K562 (cell line): ENCODE results near the gene ERCC1. TPM values are rescaled to one million over a fixed set of nuclear protein-coding genes. Genes with fewer than 3 reads are reported as not detected.
A peak's percentile ranks its signal among the peaks of the same experiment; 100 is the strongest.

ENCODE experiments used
- ATAC-seq: fragments of 200-7000 bp; cut with Tn5 transposase; 3 replicates; pipeline ENCODE4 v1.9.1; 2020; ENCODE audit warnings: moderate library complexity
- BruUV-seq: library from RNA; stranded (reverse); fragments of 400-500 nt; replicated peaks from 2 replicates; lab custom pipeline; 2021; lab: Mats Ljungman, UMichigan
- CTCF ChIA-PET: fragments of 300-600 bp; formaldehyde crosslinking; extraction: SDS; loops from one replicate; lab custom pipeline; 2021; ENCODE audit warnings: low intra/inter-chr PET ratio; lab: Yijun Ruan, JAX
- POLR2A ChIA-PET: fragments of 300-600, 350-650 bp; sonication (Branson Sonifier 250); formaldehyde crosslinking; extraction: SDS; loops from one replicate; lab custom pipeline; 2021; ENCODE audit warnings: antibody characterized with exemption, inconsistent platforms; lab: Yijun Ruan, JAX
- DNase-seq, 4 experiments: peaks; one replicate each; pipeline versions ENCODE4 v3.0.0 to v3.0.0-alpha.2; 2011 to 2018; ENCODE audit warnings: low spot score in 3 of 4, mixed read lengths in 3 of 4; ENCODE audit errors: extremely low read depth in 1 of 4
- FAIRE-seq: peaks from 2 replicates; lab custom pipeline; 2011; peaks lifted over from hg19 to GRCh38; lab: Jason Lieb, UNC
- H2AFZ ChIP-seq: 2 replicates; pipeline ENCODE4 v1.6.0; 2011; ENCODE audit warnings: low read depth, low read length, control low read depth, inconsistent platforms
- H3K27ac ChIP-seq: fragments of 200-600 bp; 3 replicates; pipeline ENCODE4 v1.8.0; 2011; ENCODE audit warnings: low read depth, mild to moderate bottlenecking, control low read depth, inconsistent platforms, low read length, moderate library complexity, mixed read lengths; ENCODE audit errors: extremely low read depth
- H3K27me3 ChIP-seq, 2 experiments: fragments of 300-600 bp in 1 of 2; 2 replicates in 1 of 2; 3 replicates in 1 of 2; pipeline versions ENCODE4 v1.6.0 to v1.8.0; 2011; ENCODE audit warnings: inconsistent platforms in 2 of 2, low read length in 2 of 2, mild to moderate bottlenecking in 1 of 2, mixed read lengths in 1 of 2, moderate library complexity in 1 of 2; ENCODE audit not compliant: control insufficient read depth in 2 of 2, insufficient read depth in 2 of 2
- H3K36me3 ChIP-seq: fragments of 300-600 bp; 3 replicates; pipeline ENCODE4 v1.8.0; 2011; ENCODE audit warnings: mild to moderate bottlenecking, low read length, inconsistent platforms; ENCODE audit not compliant: control insufficient read depth, insufficient read depth
- H3K4me1 ChIP-seq, 2 experiments: fragments of 200-600 bp in 1 of 2; replicated peaks in 1 of 2; 2 replicates in 1 of 2; 3 replicates in 1 of 2; pipeline versions ENCODE4 v1.5.1 to v1.8.0; 2011; ENCODE audit warnings: inconsistent platforms in 2 of 2, low read length in 2 of 2, mild to moderate bottlenecking in 1 of 2, mixed read lengths in 1 of 2, moderate library complexity in 1 of 2; ENCODE audit not compliant: control insufficient read depth in 2 of 2, insufficient read depth in 2 of 2
- H3K4me2 ChIP-seq: 2 replicates; pipeline ENCODE4 v1.6.1; 2011; ENCODE audit warnings: low read length, control low read depth, inconsistent platforms, mixed read lengths; ENCODE audit not compliant: insufficient read depth
- H3K4me3 ChIP-seq: fragments of 200-600 bp; sonication (generic), shearing (Covaris generic); 2 replicates; pipeline ENCODE4 v1.5.1; 2016; ENCODE audit warnings: control low read depth, inconsistent platforms
- H3K79me2 ChIP-seq: fragments of 200-600 bp; 3 replicates; pipeline ENCODE4 v1.8.0; 2011; ENCODE audit warnings: low read length, inconsistent platforms; ENCODE audit not compliant: control insufficient read depth, insufficient read depth
- H3K9ac ChIP-seq, 2 experiments: 2 replicates each; pipeline versions ENCODE4 v1.6.0 to v1.6.1; 2011; ENCODE audit warnings: low read depth in 2 of 2, low read length in 2 of 2, control low read depth in 1 of 2, inconsistent platforms in 1 of 2, mild to moderate bottlenecking in 1 of 2, mixed read lengths in 1 of 2; ENCODE audit not compliant: insufficient read depth in 1 of 2
- H3K9me1 ChIP-seq: one replicate; pipeline ENCODE4 v1.6.0; 2011; ENCODE audit warnings: inconsistent platforms, mild to moderate bottlenecking, low read length, moderate library complexity; ENCODE audit not compliant: control insufficient read depth, insufficient read depth
- H3K9me3 ChIP-seq: replicated peaks from 2 replicates; pipeline ENCODE4 v1.5.1; 2011; ENCODE audit warnings: low read depth, low read length, inconsistent platforms; ENCODE audit not compliant: control insufficient read depth, insufficient read depth
- H4K20me1 ChIP-seq: replicated peaks from 2 replicates; pipeline ENCODE4 v1.6.1; 2011; ENCODE audit warnings: low read length, inconsistent platforms, mixed read lengths; ENCODE audit not compliant: control insufficient read depth, insufficient read depth
- CBFB ChIP-seq: sonication (generic); formaldehyde crosslinking; IDR thresholded peaks from 2 replicates; pipeline ENCODE4 v1.4.0; 2020; ENCODE audit warnings: mild to moderate bottlenecking, missing genetic modification reagents
- CREB5 ChIP-seq: fragments of 250-450 bp; sonication (Bioruptor Pico); IDR thresholded peaks from 2 replicates; pipeline ENCODE4 v1.5.0; 2020; ENCODE audit warnings: mild to moderate bottlenecking
- DPF2 ChIP-seq: fragments of 450-650 bp; IDR thresholded peaks from 2 replicates; pipeline ENCODE4 v1.6.1; 2016
- GMEB1 ChIP-seq: fragments of 250-450 bp; sonication (Bioruptor Pico); IDR thresholded peaks from 2 replicates; pipeline ENCODE4 v1.4.0; 2020; ENCODE audit warnings: mild to moderate bottlenecking
- HEY1 ChIP-seq: fragments of 250-450 bp; sonication (Bioruptor Pico); IDR thresholded peaks from 2 replicates; pipeline ENCODE4 v1.5.0; 2020; ENCODE audit warnings: mild to moderate bottlenecking, moderate library complexity, borderline replicate concordance
- IFI16 ChIP-seq: fragments of 250-450 bp; sonication (Bioruptor Pico); IDR thresholded peaks from 2 replicates; pipeline ENCODE4 v2.1.2; 2022; ENCODE audit warnings: mild to moderate bottlenecking, inconsistent platforms
- KDM5B ChIP-seq: fragments of 200-600 bp; sonication (generic); IDR thresholded peaks from 2 replicates; pipeline ENCODE4 v1.6.1; 2012; ENCODE audit warnings: low read depth, mild to moderate bottlenecking, moderate library complexity, low read length, control low read depth, inconsistent platforms; ENCODE audit not compliant: insufficient replicate concordance
- NR4A1 ChIP-seq, 2 experiments: fragments of 250-450 bp in 1 of 2; fragments of 450-650 bp in 1 of 2; sonication (Bioruptor Pico) in 1 of 2; IDR thresholded peaks; 2 replicates each; pipeline versions ENCODE4 v1.4.0 to v1.6.1; 2016 to 2020; ENCODE audit warnings: mild to moderate bottlenecking in 2 of 2, missing compliant biosample characterization in 1 of 2, missing genetic modification characterization in 1 of 2, moderate library complexity in 1 of 2
- SIN3B ChIP-seq: fragments of 450-650 bp; IDR thresholded peaks from 2 replicates; pipeline ENCODE4 v1.6.1; 2017; ENCODE audit warnings: low read depth, mild to moderate bottlenecking, moderate library complexity
- SOX6 ChIP-seq: fragments of 450-650 bp; IDR thresholded peaks from 2 replicates; pipeline ENCODE4 v1.6.1; 2014; ENCODE audit warnings: mild to moderate bottlenecking
- STAT5A ChIP-seq: IDR thresholded peaks from 2 replicates; pipeline ENCODE4 v1.6.1; 2012; ENCODE audit warnings: low read length, inconsistent platforms, borderline replicate concordance
- ZBTB49 ChIP-seq: sonication (generic); formaldehyde crosslinking; IDR thresholded peaks from 2 replicates; pipeline ENCODE4 v1.8.0; 2022; ENCODE audit warnings: missing genetic modification reagents, mild to moderate bottlenecking, borderline replicate concordance
- ZNF133 ChIP-seq: fragments of 250-450 bp; sonication (Bioruptor Pico); IDR thresholded peaks from 2 replicates; pipeline ENCODE4 v1.4.0; 2020; ENCODE audit warnings: mild to moderate bottlenecking
- ZNF134 ChIP-seq: fragments of 250-450 bp; sonication (Bioruptor Pico); conservative IDR thresholded peaks from 2 replicates; pipeline ENCODE4 v1.4.0; 2020
- ZNF175 ChIP-seq: fragments of 200-800 bp; sonication (Bioruptor generic); IDR thresholded peaks from 2 replicates; pipeline ENCODE4 v1.6.1; 2016; ENCODE audit warnings: low read depth, mild to moderate bottlenecking, missing genetic modification characterization, missing compliant biosample characterization
- WGBS: fragments of 100-300 bp; shearing (Covaris generic); methylation state at CpG from one replicate; pipeline ENCODE4 v1.1.6; 2016; ENCODE audit warnings: low coverage, mixed read lengths; ENCODE audit not compliant: insufficient coverage; ENCODE audit errors: missing lambda C conversion rate; 5-methylcytosine and 5-hydroxymethylcytosine counted together
- in situ Hi-C: fragments of 300-500 bp; cut with MboI; formaldehyde crosslinking; loops from 4 replicates; pipeline ENCODE4 v1.15.0; 2018; ENCODE audit warnings: inconsistent platforms, mixed read lengths
- intact Hi-C: fragments of 100-400 bp; cut with micrococcal nuclease; formaldehyde crosslinking; loops from 2 replicates; pipeline ENCODE4 v1.14.2; 2022
- polyA plus RNA-seq, 8 experiments: library from polyadenylated mRNA; depleted of rRNA in 4 of 8; stranded (reverse) in 5 of 8; unstranded in 3 of 8; fragments of >200 nt; fragmentation: Nextera tagmentation in 2 of 8; fragmentation: Illumina TruSeq in 1 of 8; extraction: Ambion mirVana in 2 of 8; extraction: Trizol in 1 of 8; gene quantifications; 2 replicates each; pipeline versions ENCODE4 v1.2.1 to v1.2.3, GENCODE V29; 2011 to 2014; ENCODE audit warnings: inconsistent platforms in 1 of 8, missing spikeins in 1 of 8
- total RNA-seq, 7 experiments: library from RNA; depleted of rRNA in 6 of 7; stranded (reverse); fragments of >200 nt in 6 of 7; fragmentation: Illumina TruSeq in 2 of 7; extraction: Trizol in 2 of 7; gene quantifications; 2 replicates each; pipeline versions ENCODE4 v1.2.1 to v1.2.3, GENCODE V29; 2011 to 2021; ENCODE audit warnings: low replicate concordance in 1 of 7

Gene ERCC1
- total and polyA plus RNA-seq, 9 of the 15 experiments (the other 6 are each of a cell fraction or from before 2014, with no cell fraction given): 9.3 to 92.6 (median 60.0) TPM

GRCh38 chr19:45368127-45368526 is 55.6 kb downstream of the ERCC1 start (continued):
- TF ChIP-seq STAT5A (no peak), ZNF175 (CRISPR knock-in tag) (no peak), SOX6 (no peak)

- intact Hi-C loops (no loop called here), in situ Hi-C loops (no loop called here)
- Histone ChIP-seq H3K36me3 (peaks cover 60% of the 10 kb centered on the region), H3K27ac (no peak overlapping the region), H2AFZ (no peak overlapping the region), H3K9ac (0 out of 4 replicates have a peak overlapping the region, but pooled peaks of 1 of the 2 experiments have one; percentile 4), H3K4me1 (peaks cover 4 to 31% of the 10 kb centered on the region in 2 experiments; a peak in 3 of 5 replicates), H3K4me3 (no peak overlapping the region), H4K20me1 (0 out of 2 replicates have a peak, but pooled peaks cover 3% of the 10 kb centered on the region), H3K79me2 (peaks cover 12% of the 10 kb centered on the region), H3K9me1 (no peaks in the 10 kb centered on the region), H3K27me3 (no peaks in the 10 kb centered on the region), H3K9me3 (no peaks in the 10 kb centered on the region), H3K4me2 (no peak overlapping the region)
- FAIRE-seq (no peak), DNase-seq (no peak), ATAC-seq (no peak)
- ChIA-PET CTCF (no interaction called here), POLR2A (no interaction called here)
- no TSS peak for BruUV-seq
- 96% methylated on average over 11 of the region's 12 CpGs for WGBS
- no peak for TF ChIP-seq IFI16 (CRISPR knock-in tag)
- no peak for TF ChIP-seq GMEB1 (CRISPR knock-in tag)
- TF ChIP-seq CREB5 (CRISPR knock-in tag): no peak
- TF ChIP-seq HEY1 (CRISPR knock-in tag): no peak
- no peak for TF ChIP-seq ZBTB49 (CRISPR knock-in tag)
- TF ChIP-seq ZNF133 (CRISPR knock-in tag): no peak
- no peak for TF ChIP-seq CBFB
- TF ChIP-seq KDM5B: no peak
- TF ChIP-seq DPF2: no peak
- TF ChIP-seq SIN3B: no peak
- no peak for TF ChIP-seq ZNF134 (CRISPR knock-in tag)
- no peak for TF ChIP-seq NR4A1 (CRISPR knock-in tag; IDR thresholded peaks at IDR 0.05)
- no peak for TF ChIP-seq NR4A1 (tag; IDR thresholded peaks at IDR 0.05)
Measured at GRCh38 chr19:45364696-45365095, 59.0 kb downstream of the ERCC1 start.
